ENCODE results near the gene CMSS1.

DNA sequence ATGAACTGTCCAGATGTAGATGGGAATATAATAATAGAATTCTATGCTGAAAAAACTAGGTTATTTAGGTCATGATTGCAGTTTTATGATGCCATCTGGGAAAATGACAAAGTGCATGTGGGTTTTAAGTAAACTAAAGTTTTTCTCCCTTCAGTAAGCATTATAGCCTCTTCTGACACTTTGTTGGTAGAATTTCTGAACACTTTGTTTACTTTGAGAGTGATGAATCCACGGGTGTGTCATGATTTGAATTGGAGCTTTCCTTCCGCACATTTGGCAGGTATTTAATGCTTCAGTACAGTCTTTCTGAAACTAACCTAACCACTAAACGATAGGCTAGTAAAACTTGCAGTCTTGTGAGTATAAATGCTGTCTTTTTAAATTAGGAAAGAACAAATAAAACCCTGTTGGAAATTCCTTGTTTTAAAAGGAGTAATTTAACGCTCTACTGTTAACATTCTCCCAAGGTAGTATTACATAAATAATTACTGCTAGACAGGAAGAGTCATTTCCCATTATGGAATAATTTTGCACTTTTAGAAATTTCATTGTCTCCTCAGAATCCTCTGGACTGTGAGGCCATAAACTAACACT, 289.7 kb downstream of the CMSS1 start:
- TF ChIP-seq, protein P1, sequence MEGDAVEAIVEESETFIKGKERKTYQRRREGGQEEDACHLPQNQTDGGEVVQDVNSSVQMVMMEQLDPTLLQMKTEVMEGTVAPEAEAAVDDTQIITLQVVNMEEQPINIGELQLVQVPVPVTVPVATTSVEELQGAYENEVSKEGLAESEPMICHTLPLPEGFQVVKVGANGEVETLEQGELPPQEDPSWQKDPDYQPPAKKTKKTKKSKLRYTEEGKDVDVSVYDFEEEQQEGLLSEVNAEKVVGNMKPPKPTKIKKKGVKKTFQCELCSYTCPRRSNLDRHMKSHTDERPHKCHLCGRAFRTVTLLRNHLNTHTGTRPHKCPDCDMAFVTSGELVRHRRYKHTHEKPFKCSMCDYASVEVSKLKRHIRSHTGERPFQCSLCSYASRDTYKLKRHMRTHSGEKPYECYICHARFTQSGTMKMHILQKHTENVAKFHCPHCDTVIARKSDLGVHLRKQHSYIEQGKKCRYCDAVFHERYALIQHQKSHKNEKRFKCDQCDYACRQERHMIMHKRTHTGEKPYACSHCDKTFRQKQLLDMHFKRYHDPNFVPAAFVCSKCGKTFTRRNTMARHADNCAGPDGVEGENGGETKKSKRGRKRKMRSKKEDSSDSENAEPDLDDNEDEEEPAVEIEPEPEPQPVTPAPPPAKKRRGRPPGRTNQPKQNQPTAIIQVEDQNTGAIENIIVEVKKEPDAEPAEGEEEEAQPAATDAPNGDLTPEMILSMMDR (IDR thresholded peaks at IDR 0.05) = no peak
- TF ChIP-seq POLR2A (IDR thresholded peaks at IDR 0.05) = no peak
